B cell (primary cell): Measurements from ENCODE around the gene PTPN14. TPM values are rescaled to one million over a fixed set of nuclear protein-coding genes. Genes with fewer than 3 reads are reported as not detected.

ENCODE experiments used
- ATAC-seq: fragments of 200-7000 bp; cut with Tn5 transposase; one replicate; pipeline ENCODE4 v1.10.0; 2021; ENCODE audit warnings: low read depth, mild to moderate bottlenecking, moderate number of reproducible peaks, moderate library complexity
- CTCF ChIA-PET: fragments of 350-600 bp; sonication (Branson Sonifier 250); formaldehyde crosslinking; loops from one replicate; lab custom pipeline; 2021; ENCODE audit warnings: antibody characterized with exemption, inconsistent platforms; lab: Charles Lee
- POLR2A ChIA-PET: fragments of 350-600 bp; sonication (Branson Sonifier 250); formaldehyde crosslinking; loops from one replicate; lab custom pipeline; 2021; ENCODE audit warnings: antibody characterized with exemption; lab: Charles Lee
- DNase-seq: peaks from one replicate; pipeline ENCODE4 v3.0.0; 2013
- H2AFZ ChIP-seq: 2 replicates; pipeline ENCODE4 v1.6.1; 2012; ENCODE audit warnings: mild to moderate bottlenecking, low read depth, low read length; ENCODE audit not compliant: insufficient read depth, poor library complexity, severe bottlenecking
- H3K27ac ChIP-seq, 2 donors: 1 replicate in 1 of 2; 2 replicates in 1 of 2; pipeline ENCODE4 v1.5.1; 2012 to 2013; ENCODE audit warnings: low read length in 2 of 2, mild to moderate bottlenecking in 2 of 2, moderate library complexity in 1 of 2
- H3K27me3 ChIP-seq, 4 experiments: fragments of 200-600 bp in 1 of 4; sonication (generic) in 1 of 4; replicated peaks in 1 of 4; 1 replicate in 2 of 4; 2 replicates in 2 of 4; pipeline versions ENCODE4 v1.6.1 to v1.7.0; 2013 to 2016; ENCODE audit warnings: low read length in 3 of 4, mild to moderate bottlenecking in 2 of 4, mixed read lengths in 1 of 4, moderate library complexity in 1 of 4; ENCODE audit not compliant: insufficient read depth in 4 of 4, control insufficient read depth in 3 of 4; ENCODE audit errors: control extremely low read depth in 1 of 4
- H3K36me3 ChIP-seq, 2 experiments: replicated peaks in 1 of 2; 1 replicate in 1 of 2; 2 replicates in 1 of 2; pipeline versions ENCODE4 v1.6.1 to v1.7.1; 2013; ENCODE audit warnings: low read length in 1 of 2; ENCODE audit not compliant: insufficient read depth in 2 of 2, control insufficient read depth in 1 of 2; ENCODE audit errors: control extremely low read depth in 1 of 2, extremely low read depth in 1 of 2
- H3K4me1 ChIP-seq, 2 donors: fragments of 200-600 bp in 1 of 2; sonication (generic) in 1 of 2; 1 replicate in 1 of 2; 2 replicates in 1 of 2; pipeline versions ENCODE4 v1.5.1 to v1.6.1; 2013 to 2017; ENCODE audit warnings: low read length in 2 of 2; ENCODE audit not compliant: control insufficient read depth in 2 of 2, insufficient read depth in 2 of 2
- H3K4me2 ChIP-seq: replicated peaks from 2 replicates; pipeline ENCODE3; 2012; ENCODE audit warnings: mild to moderate bottlenecking, low read depth, low read length; ENCODE audit not compliant: poor library complexity, severe bottlenecking
- H3K4me3 ChIP-seq, 5 experiments: fragments of 200-600 bp in 1 of 5; sonication (generic) in 1 of 5; 1 replicate in 3 of 5; 2 replicates in 2 of 5; pipeline versions ENCODE4 v1.5.1 to v1.7.0; 2011 to 2016; ENCODE audit warnings: low read length in 4 of 5, mild to moderate bottlenecking in 4 of 5, low read depth in 2 of 5, control low read depth in 1 of 5, moderate library complexity in 1 of 5; ENCODE audit not compliant: insufficient read depth in 1 of 5; ENCODE audit errors: control extremely low read depth in 1 of 5, extremely low read depth in 1 of 5
- H3K79me2 ChIP-seq: fragments of 200-600 bp; sonication (generic); one replicate; pipeline ENCODE4 v1.6.0; 2016; ENCODE audit warnings: low read length; ENCODE audit not compliant: control insufficient read depth, insufficient read depth
- H3K9ac ChIP-seq: fragments of 200-600 bp; sonication (generic); 2 replicates; pipeline ENCODE4 v1.6.1; 2017; ENCODE audit warnings: mild to moderate bottlenecking, low read length, moderate library complexity
- H3K9me3 ChIP-seq, 3 donors: one replicate each; pipeline versions ENCODE4 v1.6.1 to v1.7.1; 2013; ENCODE audit warnings: low read length in 2 of 3; ENCODE audit not compliant: control insufficient read depth in 2 of 3, insufficient read depth in 1 of 3; ENCODE audit errors: control extremely low read depth in 1 of 3
- H4K20me1 ChIP-seq: 2 replicates; pipeline ENCODE4 v1.6.0; 2012; ENCODE audit warnings: mild to moderate bottlenecking, low read length; ENCODE audit not compliant: insufficient read depth, control insufficient read depth, poor library complexity, severe bottlenecking
- H3K27ac Mint-ChIP-seq: one replicate; pipeline ENCODE4 v1.8.0; 2021; ENCODE audit warnings: mixed read lengths
- H3K27me3 Mint-ChIP-seq: one replicate; pipeline ENCODE4 v1.8.0; 2021; ENCODE audit warnings: mixed read lengths
- H3K4me1 Mint-ChIP-seq: one replicate; pipeline ENCODE4 v1.8.0; 2021; ENCODE audit warnings: mixed read lengths
- H3K4me3 Mint-ChIP-seq: one replicate; pipeline ENCODE4 v1.8.0; 2021; ENCODE audit warnings: mixed read lengths
- H3K9me3 Mint-ChIP-seq: one replicate; pipeline ENCODE4 v1.8.0; 2022; ENCODE audit warnings: mixed read lengths; ENCODE audit not compliant: insufficient read depth
- EZH2 ChIP-seq: IDR thresholded peaks from 2 replicates; pipeline ENCODE4 v1.6.1; 2012; ENCODE audit warnings: borderline replicate concordance, low read depth, mild to moderate bottlenecking, moderate library complexity, low read length; ENCODE audit not compliant: insufficient read depth, poor library complexity, severe bottlenecking
- WGBS: methylation state at CpG from one replicate; pipeline ENCODE4 v1.1.5; 2013; ENCODE audit warnings: missing lambda C conversion rate; ENCODE audit not compliant: insufficient coverage; 5-methylcytosine and 5-hydroxymethylcytosine counted together
- intact Hi-C: fragments of 100-400 bp; cut with micrococcal nuclease; formaldehyde crosslinking; loops from one replicate; pipeline ENCODE4 v1.10.0; 2022
- polyA plus RNA-seq: library from polyadenylated mRNA; depleted of rRNA; stranded (reverse); fragments of >200 nt; gene quantifications from 2 replicates; pipeline ENCODE4 v1.2.3, GENCODE V29; 2012
- total RNA-seq, 2 donors: library from RNA; stranded (reverse); fragments of 120-200 nt in 1 of 2; gene quantifications; 1 replicate in 1 of 2; 2 replicates in 1 of 2; pipeline versions ENCODE4 v1.2.3 to v1.2.4, GENCODE V29; 2013 to 2022
- TF ChIP-seq, protein P1 (sequence below): fragments of 200-600 bp; IDR thresholded peaks from one replicate; pipeline ENCODE4 v1.8.0; 2022; ENCODE audit warnings: antibody characterized with exemption, mild to moderate bottlenecking

The PTPN14 gene
- total and polyA plus RNA-seq, 2 donors (not counting 1 experiment from before 2014, with no cell fraction given), result under 0.01 TPM; not detected in 1

DNA sequence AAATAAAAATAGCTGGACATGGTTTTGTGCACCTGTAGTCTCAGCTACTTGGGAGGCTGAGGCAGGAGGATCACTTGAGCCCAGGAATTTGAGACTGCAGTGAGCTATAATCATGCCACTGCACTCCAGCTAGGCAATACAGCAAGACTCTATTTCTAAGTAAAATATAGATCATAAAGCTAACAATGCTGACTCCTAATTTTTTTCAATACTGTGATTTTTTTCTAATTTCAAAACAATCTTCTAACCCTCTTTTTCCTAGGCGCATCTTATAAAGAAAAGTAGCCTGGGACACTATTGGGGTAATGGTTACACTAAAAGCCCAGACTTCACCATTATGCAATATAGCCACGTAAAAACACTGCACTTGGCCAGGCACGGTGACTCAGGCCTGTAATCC, 81.3 kb downstream of the PTPN14 start:
- intact Hi-C loops, result no loop called here
- no peak for ATAC-seq

DNA sequence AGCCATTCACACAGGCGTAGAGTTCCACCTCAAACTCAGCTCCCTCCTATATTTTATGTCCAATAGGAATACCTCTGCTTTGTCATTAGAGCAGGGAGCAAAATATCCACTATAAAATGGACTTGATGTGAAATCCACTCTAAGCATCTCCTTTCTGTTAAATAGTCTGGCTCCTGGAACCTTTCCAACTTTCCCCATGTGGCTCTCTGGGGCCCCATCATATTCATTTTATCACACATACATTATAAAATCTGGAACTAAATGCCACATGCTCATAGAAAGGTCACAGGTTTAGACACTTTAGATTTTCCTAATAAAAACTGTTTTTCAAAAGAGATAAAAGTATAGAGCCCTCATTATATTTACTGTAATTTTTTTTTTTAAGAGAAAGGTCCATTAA, 82.1 kb downstream of the PTPN14 start:
- no peaks in the 10 kb centered on the region for H3K9me3 Mint-ChIP-seq
- ATAC-seq, result no peak
- ChIA-PET CTCF (no interaction called here), POLR2A (no interaction called here)
- peaks cover 15% of the 10 kb centered on the region for H3K27me3 Mint-ChIP-seq
- Histone ChIP-seq H2AFZ (no peak overlapping the region), H3K27me3 (peaks cover 0 to 4% (median 0%) of the 10 kb centered on the region in 4 experiments), H3K36me3 (no peaks in the 10 kb centered on the region), H4K20me1 (no peaks in the 10 kb centered on the region), H3K9ac (no peak overlapping the region), H3K4me2 (no peak overlapping the region), H3K79me2 (no peaks in the 10 kb centered on the region), H3K4me3 (no peak overlapping the region), H3K9me3 (no peaks in the 10 kb centered on the region), H3K27ac (no peak overlapping the region), H3K4me1 (no peaks in the 10 kb centered on the region)
- H3K4me3 Mint-ChIP-seq, result no peak overlapping the region
- H3K27ac Mint-ChIP-seq, result no peak overlapping the region
- intact Hi-C loops, result no loop called here
- DNase-seq, result no peak
- H3K4me1 Mint-ChIP-seq, result no peaks in the 10 kb centered on the region
- TF ChIP-seq, protein P1, sequence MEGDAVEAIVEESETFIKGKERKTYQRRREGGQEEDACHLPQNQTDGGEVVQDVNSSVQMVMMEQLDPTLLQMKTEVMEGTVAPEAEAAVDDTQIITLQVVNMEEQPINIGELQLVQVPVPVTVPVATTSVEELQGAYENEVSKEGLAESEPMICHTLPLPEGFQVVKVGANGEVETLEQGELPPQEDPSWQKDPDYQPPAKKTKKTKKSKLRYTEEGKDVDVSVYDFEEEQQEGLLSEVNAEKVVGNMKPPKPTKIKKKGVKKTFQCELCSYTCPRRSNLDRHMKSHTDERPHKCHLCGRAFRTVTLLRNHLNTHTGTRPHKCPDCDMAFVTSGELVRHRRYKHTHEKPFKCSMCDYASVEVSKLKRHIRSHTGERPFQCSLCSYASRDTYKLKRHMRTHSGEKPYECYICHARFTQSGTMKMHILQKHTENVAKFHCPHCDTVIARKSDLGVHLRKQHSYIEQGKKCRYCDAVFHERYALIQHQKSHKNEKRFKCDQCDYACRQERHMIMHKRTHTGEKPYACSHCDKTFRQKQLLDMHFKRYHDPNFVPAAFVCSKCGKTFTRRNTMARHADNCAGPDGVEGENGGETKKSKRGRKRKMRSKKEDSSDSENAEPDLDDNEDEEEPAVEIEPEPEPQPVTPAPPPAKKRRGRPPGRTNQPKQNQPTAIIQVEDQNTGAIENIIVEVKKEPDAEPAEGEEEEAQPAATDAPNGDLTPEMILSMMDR, result no peak
- TF ChIP-seq EZH2, result no peak
- WGBS, result no CpG with 5 or more reads among the region's 1 CpG

More for the DNA sequence above, 81.3 kb downstream of the PTPN14 start:
- H3K9me3 ChIP-seq, result no peaks in the 10 kb centered on the region
- CTCF ChIA-PET, result interaction anchor here (0.6 kb wide), 1 partner anchor 18 kb away, joined by 4 read pairs; no protein-coding TSS in a partner anchor
- no peaks in the 10 kb centered on the region for H3K4me1 Mint-ChIP-seq
- no peak for TF ChIP-seq EZH2
- TF ChIP-seq, protein P1, result no peak
- H3K4me2 ChIP-seq, result no peak overlapping the region
- DNase-seq, result no peak
- H3K27ac Mint-ChIP-seq, result no peak overlapping the region
- H3K36me3 ChIP-seq, result no peaks in the 10 kb centered on the region
- POLR2A ChIA-PET, result no interaction called here
- H3K4me3 ChIP-seq, result no peak overlapping the region
- no peaks in the 10 kb centered on the region for H4K20me1 ChIP-seq
- no CpG with 5 or more reads among the region's 3 CpGs for WGBS
- peaks cover 16% of the 10 kb centered on the region for H3K27me3 Mint-ChIP-seq
- no peak overlapping the region for H3K9ac ChIP-seq
- H2AFZ ChIP-seq, result no peak overlapping the region
- H3K4me1 ChIP-seq, result no peaks in the 10 kb centered on the region
- no peaks in the 10 kb centered on the region for H3K79me2 ChIP-seq
- H3K27me3 ChIP-seq, result peaks cover 0 to 4% (median 0%) of the 10 kb centered on the region in 4 experiments
- H3K9me3 Mint-ChIP-seq, result no peaks in the 10 kb centered on the region
- H3K4me3 Mint-ChIP-seq, result no peak overlapping the region
- no peak overlapping the region for H3K27ac ChIP-seq
